HEK293T (cell line): ENCODE results near the gene MESP1.

Experiments
- CTCF ChIA-PET: fragments of 350-600 bp; formaldehyde crosslinking; extraction: SDS; loops from one replicate; lab custom pipeline; 2021; ENCODE audit warnings: antibody characterized with exemption, inconsistent platforms; lab: Yijun Ruan, JAX
- POLR2A ChIA-PET: fragments of 350-600 bp; formaldehyde crosslinking; extraction: SDS; loops from one replicate; lab custom pipeline; 2020; ENCODE audit warnings: antibody characterized with exemption, inconsistent platforms; lab: Yijun Ruan, JAX
- DNase-seq: peaks from one replicate; pipeline ENCODE4 v3.0.0; 2012; ENCODE audit warnings: mixed read lengths; ENCODE audit errors: extremely low spot score
- ARNT ChIP-seq: fragments of 450-650 bp; IDR thresholded peaks from 2 replicates; pipeline ENCODE4 v1.6.1; 2017; ENCODE audit warnings: mild to moderate bottlenecking
- BHLHE40 ChIP-seq: fragments of 450-650 bp; IDR thresholded peaks from 2 replicates; pipeline ENCODE4 v1.6.1; 2016; ENCODE audit warnings: mild to moderate bottlenecking, moderate library complexity, borderline replicate concordance
- CTBP1 ChIP-seq: fragments of 450-650 bp; IDR thresholded peaks from 2 replicates; pipeline ENCODE4 v1.6.1; 2016; ENCODE audit warnings: borderline replicate concordance
- ELF4 ChIP-seq: fragments of 450-650 bp; IDR thresholded peaks from 2 replicates; pipeline ENCODE4 v1.6.1; 2017; ENCODE audit warnings: antibody characterized with exemption
- FOXA1 ChIP-seq: fragments of 450-650 bp; IDR thresholded peaks from 2 replicates; pipeline ENCODE4 v1.6.1; 2016; ENCODE audit warnings: mild to moderate bottlenecking
- FOXK2 ChIP-seq: fragments of 450-650 bp; IDR thresholded peaks from 2 replicates; pipeline ENCODE4 v1.6.1; 2016; ENCODE audit warnings: mild to moderate bottlenecking
- FOXM1 ChIP-seq: fragments of 450-650 bp; IDR thresholded peaks from 2 replicates; pipeline ENCODE4 v1.6.1; 2017; ENCODE audit warnings: mild to moderate bottlenecking, borderline replicate concordance
- HDGF ChIP-seq: fragments of 450-650 bp; IDR thresholded peaks from 2 replicates; pipeline ENCODE4 v1.6.1; 2017; ENCODE audit warnings: antibody characterized with exemption, borderline replicate concordance
- L3MBTL2 ChIP-seq: fragments of 450-650 bp; conservative IDR thresholded peaks from 2 replicates; pipeline ENCODE4 v1.6.1; 2016; ENCODE audit warnings: mild to moderate bottlenecking
- LEF1 ChIP-seq: fragments of 450-650 bp; IDR thresholded peaks from 2 replicates; pipeline ENCODE4 v1.6.1; 2017; ENCODE audit warnings: mild to moderate bottlenecking, borderline replicate concordance
- NFRKB ChIP-seq: fragments of 450-650 bp; IDR thresholded peaks from 2 replicates; pipeline ENCODE4 v1.6.1; 2016; ENCODE audit warnings: mild to moderate bottlenecking, moderate library complexity
- SP1 ChIP-seq: fragments of 450-650 bp; IDR thresholded peaks from 2 replicates; pipeline ENCODE4 v1.6.1; 2017
- SUZ12 ChIP-seq: fragments of 450-650 bp; IDR thresholded peaks from 2 replicates; pipeline ENCODE4 v1.6.1; 2016; ENCODE audit warnings: mild to moderate bottlenecking
- TARDBP ChIP-seq: fragments of 450-650 bp; IDR thresholded peaks from 2 replicates; pipeline ENCODE4 v1.6.1; 2016
- ZNF384 ChIP-seq: fragments of 450-650 bp; IDR thresholded peaks from 2 replicates; pipeline ENCODE4 v1.6.1; 2016
- TF ChIP-seq, protein P1 (sequence below): fragments of 450-650 bp; IDR thresholded peaks from 2 replicates; pipeline ENCODE4 v1.6.1; 2016

The MESP1 gene

GRCh38 chr15:89750560-89751542 lies at the start of gene MESP1:
TSS of gene MESP1 (minus strand) at chr15:89751249. CDS start at chr15:89751231, 18 bp downstream.
- POLR2A ChIA-PET = interaction anchor here (0.6 to 1.6 kb wide), 13 partner anchors 10 to 162 kb away, joined by 3 to 9 read pairs (median 4); partner anchors contain the start of genes AP3S2, ARPIN and MESP2

GRCh38 chr15:89799918-89800498 lies 49.0 kb upstream of the MESP1 start:
- CTCF ChIA-PET = no interaction called here
- POLR2A ChIA-PET = no interaction called here
- TF ChIP-seq SP1 = no peak
- TF ChIP-seq SUZ12 = no peak
- no peak for TF ChIP-seq ZNF384
- TF ChIP-seq HDGF = no peak
- no peak for TF ChIP-seq BHLHE40
- TF ChIP-seq ARNT = no peak
- no peak for TF ChIP-seq FOXK2
- no peak for TF ChIP-seq ELF4
- TF ChIP-seq CTBP1 = no peak
- no peak for TF ChIP-seq L3MBTL2
- no peak for DNase-seq

More at GRCh38 chr15:89750560-89751542, at the start of gene MESP1:
- DNase-seq = peak; percentile 98
- no peak for TF ChIP-seq SP1
- TF ChIP-seq FOXM1 = no peak; the same call in 1 of the 2 replicates
- TF ChIP-seq, protein P1, sequence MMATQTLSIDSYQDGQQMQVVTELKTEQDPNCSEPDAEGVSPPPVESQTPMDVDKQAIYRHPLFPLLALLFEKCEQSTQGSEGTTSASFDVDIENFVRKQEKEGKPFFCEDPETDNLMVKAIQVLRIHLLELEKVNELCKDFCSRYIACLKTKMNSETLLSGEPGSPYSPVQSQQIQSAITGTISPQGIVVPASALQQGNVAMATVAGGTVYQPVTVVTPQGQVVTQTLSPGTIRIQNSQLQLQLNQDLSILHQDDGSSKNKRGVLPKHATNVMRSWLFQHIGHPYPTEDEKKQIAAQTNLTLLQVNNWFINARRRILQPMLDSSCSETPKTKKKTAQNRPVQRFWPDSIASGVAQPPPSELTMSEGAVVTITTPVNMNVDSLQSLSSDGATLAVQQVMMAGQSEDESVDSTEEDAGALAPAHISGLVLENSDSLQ = no peak
- TF ChIP-seq L3MBTL2 = peak; percentile 76; the same call in 1 of the 2 replicates
- TF ChIP-seq HDGF = 0 out of 2 replicates have a peak, but pooled peaks have one; percentile 29
- no peak for TF ChIP-seq FOXA1
- no peak for TF ChIP-seq LEF1
- no peak for TF ChIP-seq ARNT
- no peak for TF ChIP-seq BHLHE40
- no peak for TF ChIP-seq ZNF384
- TF ChIP-seq SUZ12 = no peak
- TF ChIP-seq FOXK2 = no peak
- CTCF ChIA-PET = interaction anchor here (0.5 to 2.7 kb wide), 5 partner anchors 10 to 554 kb away, joined by 3 to 16 read pairs (median 4); no protein-coding TSS in a partner anchor

DNA sequence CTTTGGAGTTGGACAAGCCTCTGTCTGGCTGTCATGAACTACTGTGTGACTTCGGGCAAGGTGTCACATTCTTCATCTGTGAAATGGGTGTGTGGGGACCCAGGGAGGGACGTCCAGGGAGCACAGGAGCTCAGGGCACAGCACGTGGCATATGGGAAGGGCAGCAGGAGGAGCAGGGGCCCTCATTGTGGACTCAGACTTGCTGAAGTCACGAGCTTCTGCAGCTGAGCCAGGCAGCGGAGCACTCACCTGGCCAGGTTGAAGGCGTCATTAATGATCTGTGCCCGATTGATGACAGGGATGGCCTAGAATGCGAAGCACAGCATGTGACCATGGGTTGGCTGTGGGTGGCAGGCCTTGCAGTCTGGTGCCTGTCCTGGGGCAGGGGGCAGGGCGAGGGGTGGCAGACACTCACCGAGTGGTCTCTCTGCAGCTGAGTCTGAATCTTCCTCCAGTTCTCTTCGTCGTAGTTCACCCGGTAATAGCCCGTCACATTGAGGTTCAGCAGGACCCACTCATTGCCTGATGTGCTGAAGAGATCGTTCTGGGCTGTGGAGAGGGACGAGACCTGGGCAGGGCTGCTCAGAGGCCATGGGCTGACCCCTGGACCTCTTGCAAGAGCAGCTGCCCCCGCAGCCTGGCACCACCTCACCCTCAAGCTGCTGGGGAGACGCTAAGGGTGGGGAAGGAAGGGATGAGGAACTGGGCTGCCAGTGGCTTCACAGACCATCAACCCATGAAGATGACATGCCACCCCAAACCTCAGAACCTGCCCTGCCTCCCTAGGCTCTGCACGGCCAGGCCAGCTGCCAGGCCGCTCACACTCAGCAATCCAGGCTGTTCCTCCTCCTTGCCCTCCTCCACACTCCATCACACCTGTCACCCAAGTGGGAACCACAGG lies 48.2 kb upstream of the MESP1 start:
- DNase-seq = no peak
- ChIA-PET POLR2A (interaction anchor here (1.4 kb wide), 1 partner anchor 16 kb away, joined by 3 read pairs; no protein-coding TSS in a partner anchor), CTCF (no interaction called here)
- TF ChIP-seq ARNT (no peak), TARDBP (no peak), SP1 (no peak), L3MBTL2 (no peak), ELF4 (no peak), FOXM1 (no peak), SUZ12 (no peak)

- TF ChIP-seq SUZ12 (no peak), FOXM1 (no peak)
- TF ChIP-seq, protein P1 = no peak
- no peak for DNase-seq
- ChIA-PET POLR2A (interaction anchor here (0.8 kb wide), 1 partner anchor 47 kb away, joined by 4 read pairs; the partner anchor contains the start of gene MESP1), CTCF (no interaction called here)
These were observed 46.7 kb upstream of the MESP1 start for GRCh38 chr15:89797678-89798201.

- no peak for TF ChIP-seq LEF1
- no peak for TF ChIP-seq ELF4
- no peak for TF ChIP-seq FOXA1
- TF ChIP-seq, protein P1 = no peak
- TF ChIP-seq ZNF384 = no peak
- TF ChIP-seq TARDBP = no peak
- no peak for TF ChIP-seq FOXK2
- TF ChIP-seq CTBP1 = no peak
- no peak for TF ChIP-seq FOXM1
- TF ChIP-seq HDGF = no peak
- TF ChIP-seq SP1 = no peak
- TF ChIP-seq L3MBTL2 = no peak
- TF ChIP-seq ARNT = no peak
- no peak for TF ChIP-seq BHLHE40
- TF ChIP-seq NFRKB = no peak
- no peak for TF ChIP-seq SUZ12
- CTCF ChIA-PET = no interaction called here
- POLR2A ChIA-PET = no interaction called here
- DNase-seq = no peak
These were observed 44.9 kb upstream of the MESP1 start for GRCh38 chr15:89795996-89796395.
